Lower leg skin (tissue), 4 donors: Measurements from ENCODE around the gene PTRHD1. TPM values are rescaled to one million over a fixed set of nuclear protein-coding genes. Genes with fewer than 3 reads are reported as not detected.

ENCODE experiments used
- DNase-seq, 2 donors: peaks; one replicate each; pipeline ENCODE4 v3.0.0-alpha.2; 2019; ENCODE audit warnings: low spot score in 2 of 2
- H3K4me3 ChIP-seq: fragments of 200-600 bp; sonication (generic); 2 replicates; pipeline ENCODE4 v1.5.1; 2017; ENCODE audit warnings: mild to moderate bottlenecking, low read depth; ENCODE audit not compliant: poor library complexity, severe bottlenecking
- CTCF ChIP-seq, 3 donors: fragments of 450-650 bp; IDR thresholded peaks; one replicate each; pipeline ENCODE4 v1.5.1; 2016; ENCODE audit warnings: antibody characterized with exemption in 3 of 3, mild to moderate bottlenecking in 3 of 3, moderate library complexity in 2 of 3
- POLR2A ChIP-seq, 2 donors: fragments of 450-650 bp; IDR thresholded peaks; one replicate each; pipeline ENCODE4 v1.6.1; 2016 to 2017; ENCODE audit warnings: antibody characterized with exemption in 2 of 2, mild to moderate bottlenecking in 1 of 2, moderate library complexity in 1 of 2
- WGBS, 2 donors: methylation state at CpG; one replicate each; pipeline ENCODE4 v1.1.5; 2018; 5-methylcytosine and 5-hydroxymethylcytosine counted together
- intact Hi-C: fragments of 100-400 bp; cut with DNase I; formaldehyde crosslinking; loops from one replicate; pipeline ENCODE4 v1.15.0; 2023; ENCODE audit warnings: low total_unique reads
- total RNA-seq, 4 donors: library from RNA; depleted of rRNA; stranded (reverse); fragments of >200 nt; gene quantifications; one replicate each; pipeline ENCODE4 v1.1.0, GENCODE V29; 2016

PTRHD1 gene
- total RNA-seq: 10 to 100 TPM; 13.6 to 39.7 (median 30.2) TPM

GRCh38 chr2:24792874-24793760 is at the start of gene PTRHD1, which contains the start of gene CENPO:
Gene PTRHD1, minus strand, starts transcription at chr2:24793391. Its CDS starts 14 bp downstream, at chr2:24793377.
Gene CENPO, plus strand, starts transcription at chr2:24793425. Its CDS starts 495 bp downstream, at chr2:24793920.
- peak; percentile 95 to 99 for DNase-seq
- intact Hi-C loops: no loop called here
- peak within 1 kb of the TSS; percentile 59 for H3K4me3 ChIP-seq
- WGBS, 2 donors: 1 to 2% methylated on average over 42 to 68 of the region's 74 CpGs
- TF ChIP-seq CTCF (IDR thresholded peaks at IDR 0.05): peak in 1 of 3 donors; percentile 49
- TF ChIP-seq POLR2A (IDR thresholded peaks at IDR 0.05): no peak

GRCh38 chr2:24842081-24843050 is 49.2 kb upstream of the PTRHD1 start:
- TF ChIP-seq CTCF (IDR thresholded peaks at IDR 0.05) (no peak), POLR2A (IDR thresholded peaks at IDR 0.05) (no peak)
- no peak overlapping the region for H3K4me3 ChIP-seq
- intact Hi-C loops: no loop called here
- WGBS, 2 donors: 95 to 98% methylated on average over 37 to 39 of the region's 39 CpGs
- DNase-seq: no peak

GRCh38 chr2:24840962-24841945 is 48.1 kb upstream of the PTRHD1 start:
- H3K4me3 ChIP-seq: no peak overlapping the region
- intact Hi-C loops: no loop called here
- WGBS, 2 donors: 91 to 93% methylated on average over 26 of the region's 26 CpGs
- TF ChIP-seq POLR2A (IDR thresholded peaks at IDR 0.05) (no peak), CTCF (IDR thresholded peaks at IDR 0.05) (no peak)
- DNase-seq: no peak

GRCh38 chr2:24840164-24840869 is 47.1 kb upstream of the PTRHD1 start:
- TF ChIP-seq CTCF (IDR thresholded peaks at IDR 0.05) (no peak), POLR2A (IDR thresholded peaks at IDR 0.05) (no peak)
- intact Hi-C loops: no loop called here
- WGBS, 2 donors: 80 to 88% methylated on average over 17 of the region's 17 CpGs

More at GRCh38 chr2:24840164-24840869, 47.1 kb upstream of the PTRHD1 start:
- no peak for DNase-seq
- no peak overlapping the region for H3K4me3 ChIP-seq
